K562 (cell line): ENCODE data around the gene ALG9. TPM values are rescaled to one million over a fixed set of nuclear protein-coding genes. Genes with fewer than 3 reads are reported as not detected.
A peak's percentile ranks its signal among the peaks of the same experiment; 100 is the strongest.

Experiments used
- ATAC-seq: fragments of 200-7000 bp; cut with Tn5 transposase; 3 replicates; pipeline ENCODE4 v1.9.1; 2020; ENCODE audit warnings: moderate library complexity
- BruUV-seq: library from RNA; stranded (reverse); fragments of 400-500 nt; replicated peaks from 2 replicates; lab custom pipeline; 2021; lab: Mats Ljungman, UMichigan
- CTCF ChIA-PET: fragments of 300-600 bp; formaldehyde crosslinking; extraction: SDS; loops from one replicate; lab custom pipeline; 2021; ENCODE audit warnings: low intra/inter-chr PET ratio; lab: Yijun Ruan, JAX
- POLR2A ChIA-PET: fragments of 300-600, 350-650 bp; sonication (Branson Sonifier 250); formaldehyde crosslinking; extraction: SDS; loops from one replicate; lab custom pipeline; 2021; ENCODE audit warnings: antibody characterized with exemption, inconsistent platforms; lab: Yijun Ruan, JAX
- DNase-seq, 4 experiments: peaks; one replicate each; pipeline versions ENCODE4 v3.0.0 to v3.0.0-alpha.2; 2011 to 2018; ENCODE audit warnings: low spot score in 3 of 4, mixed read lengths in 3 of 4; ENCODE audit errors: extremely low read depth in 1 of 4
- FAIRE-seq: peaks from 2 replicates; lab custom pipeline; 2011; peaks lifted over from hg19 to GRCh38; lab: Jason Lieb, UNC
- H2AFZ ChIP-seq: 2 replicates; pipeline ENCODE4 v1.6.0; 2011; ENCODE audit warnings: low read depth, low read length, control low read depth, inconsistent platforms
- H3K27ac ChIP-seq: fragments of 200-600 bp; 3 replicates; pipeline ENCODE4 v1.8.0; 2011; ENCODE audit warnings: low read depth, mild to moderate bottlenecking, control low read depth, inconsistent platforms, low read length, moderate library complexity, mixed read lengths; ENCODE audit errors: extremely low read depth
- H3K27me3 ChIP-seq, 2 experiments: fragments of 300-600 bp in 1 of 2; 2 replicates in 1 of 2; 3 replicates in 1 of 2; pipeline versions ENCODE4 v1.6.0 to v1.8.0; 2011; ENCODE audit warnings: inconsistent platforms in 2 of 2, low read length in 2 of 2, mild to moderate bottlenecking in 1 of 2, mixed read lengths in 1 of 2, moderate library complexity in 1 of 2; ENCODE audit not compliant: control insufficient read depth in 2 of 2, insufficient read depth in 2 of 2
- H3K36me3 ChIP-seq: fragments of 300-600 bp; 3 replicates; pipeline ENCODE4 v1.8.0; 2011; ENCODE audit warnings: mild to moderate bottlenecking, low read length, inconsistent platforms; ENCODE audit not compliant: control insufficient read depth, insufficient read depth
- H3K4me1 ChIP-seq, 2 experiments: fragments of 200-600 bp in 1 of 2; replicated peaks in 1 of 2; 2 replicates in 1 of 2; 3 replicates in 1 of 2; pipeline versions ENCODE4 v1.5.1 to v1.8.0; 2011; ENCODE audit warnings: inconsistent platforms in 2 of 2, low read length in 2 of 2, mild to moderate bottlenecking in 1 of 2, mixed read lengths in 1 of 2, moderate library complexity in 1 of 2; ENCODE audit not compliant: control insufficient read depth in 2 of 2, insufficient read depth in 2 of 2
- H3K4me2 ChIP-seq: 2 replicates; pipeline ENCODE4 v1.6.1; 2011; ENCODE audit warnings: low read length, control low read depth, inconsistent platforms, mixed read lengths; ENCODE audit not compliant: insufficient read depth
- H3K4me3 ChIP-seq: fragments of 200-600 bp; sonication (generic), shearing (Covaris generic); 2 replicates; pipeline ENCODE4 v1.5.1; 2016; ENCODE audit warnings: control low read depth, inconsistent platforms
- H3K79me2 ChIP-seq: fragments of 200-600 bp; 3 replicates; pipeline ENCODE4 v1.8.0; 2011; ENCODE audit warnings: low read length, inconsistent platforms; ENCODE audit not compliant: control insufficient read depth, insufficient read depth
- H3K9ac ChIP-seq, 2 experiments: 2 replicates each; pipeline versions ENCODE4 v1.6.0 to v1.6.1; 2011; ENCODE audit warnings: low read depth in 2 of 2, low read length in 2 of 2, control low read depth in 1 of 2, inconsistent platforms in 1 of 2, mild to moderate bottlenecking in 1 of 2, mixed read lengths in 1 of 2; ENCODE audit not compliant: insufficient read depth in 1 of 2
- H3K9me1 ChIP-seq: one replicate; pipeline ENCODE4 v1.6.0; 2011; ENCODE audit warnings: inconsistent platforms, mild to moderate bottlenecking, low read length, moderate library complexity; ENCODE audit not compliant: control insufficient read depth, insufficient read depth
- H3K9me3 ChIP-seq: replicated peaks from 2 replicates; pipeline ENCODE4 v1.5.1; 2011; ENCODE audit warnings: low read depth, low read length, inconsistent platforms; ENCODE audit not compliant: control insufficient read depth, insufficient read depth
- H4K20me1 ChIP-seq: replicated peaks from 2 replicates; pipeline ENCODE4 v1.6.1; 2011; ENCODE audit warnings: low read length, inconsistent platforms, mixed read lengths; ENCODE audit not compliant: control insufficient read depth, insufficient read depth
- MAFG ChIP-seq: fragments of 450-650 bp; conservative IDR thresholded peaks from 2 replicates; pipeline ENCODE4 v1.6.1; 2016; ENCODE audit warnings: missing genetic modification characterization, missing compliant biosample characterization
- TAF1 ChIP-seq: IDR thresholded peaks from 2 replicates; pipeline ENCODE4 v1.6.1; 2011; ENCODE audit warnings: mild to moderate bottlenecking, low read length, moderate library complexity; ENCODE audit not compliant: insufficient read depth, control insufficient read depth, severe bottlenecking; ENCODE audit errors: extremely low read depth
- ZNF121 ChIP-seq: sonication (generic); formaldehyde crosslinking; conservative IDR thresholded peaks from 2 replicates; pipeline ENCODE4 v1.8.0; 2022; ENCODE audit warnings: missing genetic modification reagents
- ZNF316 ChIP-seq: fragments of 450-650 bp; IDR thresholded peaks from 2 replicates; pipeline ENCODE4 v1.6.1; 2016
- ZNF507 ChIP-seq: conservative IDR thresholded peaks from 2 replicates; pipeline ENCODE4 v1.6.1; 2017; ENCODE audit warnings: missing genetic modification characterization, missing compliant biosample characterization
- ZNF589 ChIP-seq: fragments of 200-800 bp; sonication (Bioruptor generic); IDR thresholded peaks from 2 replicates; pipeline ENCODE4 v1.6.1; 2016; ENCODE audit warnings: low read depth, missing genetic modification characterization, missing compliant biosample characterization
- WGBS: fragments of 100-300 bp; shearing (Covaris generic); methylation state at CpG from one replicate; pipeline ENCODE4 v1.1.6; 2016; ENCODE audit warnings: low coverage, mixed read lengths; ENCODE audit not compliant: insufficient coverage; ENCODE audit errors: missing lambda C conversion rate; 5-methylcytosine and 5-hydroxymethylcytosine counted together
- in situ Hi-C: fragments of 300-500 bp; cut with MboI; formaldehyde crosslinking; loops from 4 replicates; pipeline ENCODE4 v1.15.0; 2018; ENCODE audit warnings: inconsistent platforms, mixed read lengths
- intact Hi-C: fragments of 100-400 bp; cut with micrococcal nuclease; formaldehyde crosslinking; loops from 2 replicates; pipeline ENCODE4 v1.14.2; 2022
- polyA plus RNA-seq, 8 experiments: library from polyadenylated mRNA; depleted of rRNA in 4 of 8; stranded (reverse) in 5 of 8; unstranded in 3 of 8; fragments of >200 nt; fragmentation: Nextera tagmentation in 2 of 8; fragmentation: Illumina TruSeq in 1 of 8; extraction: Ambion mirVana in 2 of 8; extraction: Trizol in 1 of 8; gene quantifications; 2 replicates each; pipeline versions ENCODE4 v1.2.1 to v1.2.3, GENCODE V29; 2011 to 2014; ENCODE audit warnings: inconsistent platforms in 1 of 8, missing spikeins in 1 of 8
- total RNA-seq, 7 experiments: library from RNA; depleted of rRNA in 6 of 7; stranded (reverse); fragments of >200 nt in 6 of 7; fragmentation: Illumina TruSeq in 2 of 7; extraction: Trizol in 2 of 7; gene quantifications; 2 replicates each; pipeline versions ENCODE4 v1.2.1 to v1.2.3, GENCODE V29; 2011 to 2021; ENCODE audit warnings: low replicate concordance in 1 of 7

ALG9 gene
- total and polyA plus RNA-seq, 9 of the 15 experiments (the other 6 are each of a cell fraction or from before 2014, with no cell fraction given): 11.5 to 40.5 (median 24.9) TPM

- Histone ChIP-seq H3K9ac (no peak overlapping the region), H3K36me3 (peaks cover 72% of the 10 kb centered on the region), H2AFZ (no peak overlapping the region), H4K20me1 (no peaks in the 10 kb centered on the region; the same call in 1 of the 2 replicates), H3K79me2 (peaks cover 29% of the 10 kb centered on the region), H3K4me2 (no peak overlapping the region), H3K4me1 (peaks cover 4 to 7% of the 10 kb centered on the region in 2 experiments; a peak in 2 of 5 replicates), H3K9me3 (no peaks in the 10 kb centered on the region), H3K27me3 (no peaks in the 10 kb centered on the region), H3K27ac (no peak overlapping the region), H3K4me3 (no peak overlapping the region), H3K9me1 (no peaks in the 10 kb centered on the region)
- BruUV-seq: no TSS peak
- FAIRE-seq (no peak), ATAC-seq (no peak), DNase-seq (no peak)
- ChIA-PET POLR2A (interaction anchor here (0.6 to 1.3 kb wide), 2 partner anchors 8 to 17 kb away, joined by 3 to 5 read pairs; no protein-coding TSS in a partner anchor), CTCF (no interaction called here)
- in situ Hi-C loops (no loop called here), intact Hi-C loops (no loop called here)
- TF ChIP-seq ZNF121 (CRISPR knock-in tag) (peak; percentile 89), ZNF507 (tag) (no peak)
- 95% methylated on average over 5 of the region's 5 CpGs for WGBS
Measured at GRCh38 chr11:111762526-111762925, 108.9 kb downstream of the ALG9 start.

GRCh38 chr11:111761036-111761435, 110.3 kb downstream of the ALG9 start:
- BruUV-seq: no TSS peak
- Histone ChIP-seq H3K36me3 (peaks cover 84% of the 10 kb centered on the region), H3K4me3 (no peak overlapping the region), H3K4me2 (no peak overlapping the region), H4K20me1 (no peaks in the 10 kb centered on the region; the same call in 1 of the 2 replicates), H3K27me3 (no peaks in the 10 kb centered on the region), H3K79me2 (peaks cover 28% of the 10 kb centered on the region), H3K9ac (no peak overlapping the region), H3K9me3 (no peaks in the 10 kb centered on the region), H3K27ac (no peak overlapping the region), H3K4me1 (peaks cover 4% of the 10 kb centered on the region in 2 experiments; a peak in 2 of 5 replicates), H2AFZ (no peak overlapping the region), H3K9me1 (no peaks in the 10 kb centered on the region)
- WGBS: 93% methylated on average over 4 of the region's 4 CpGs
- intact Hi-C loops (no loop called here), in situ Hi-C loops (no loop called here)
- TF ChIP-seq ZNF316 (no peak), TAF1 (no peak), ZNF589 (CRISPR knock-in tag) (no peak), MAFG (tag) (no peak)
- ChIA-PET CTCF (no interaction called here), POLR2A (interaction anchor here (0.5 to 0.7 kb wide), 2 partner anchors 275 to 282 kb away, joined by 3 read pairs; no protein-coding TSS in a partner anchor)
- FAIRE-seq (no peak), ATAC-seq (no peak), DNase-seq (no peak)
